OCI-LY1 (cell line): Measurements from ENCODE around the gene SEC16A.

Experiments used
- CTCF ChIP-seq: fragments of 200-600 bp; sonication (generic), shearing (Covaris generic); IDR thresholded peaks from 2 replicates; pipeline ENCODE4 v1.5.1; 2017; ENCODE audit warnings: mild to moderate bottlenecking, antibody characterized with exemption, low read length, moderate library complexity, mixed read lengths
- EZH2 ChIP-seq: fragments of 200-600 bp; sonication (generic), shearing (Covaris generic); IDR thresholded peaks from 2 replicates; pipeline ENCODE4 v1.8.0; 2017; ENCODE audit warnings: borderline replicate concordance, mixed run types, mild to moderate bottlenecking, antibody characterized with exemption, low read length, moderate library complexity, mixed read lengths

DNA sequence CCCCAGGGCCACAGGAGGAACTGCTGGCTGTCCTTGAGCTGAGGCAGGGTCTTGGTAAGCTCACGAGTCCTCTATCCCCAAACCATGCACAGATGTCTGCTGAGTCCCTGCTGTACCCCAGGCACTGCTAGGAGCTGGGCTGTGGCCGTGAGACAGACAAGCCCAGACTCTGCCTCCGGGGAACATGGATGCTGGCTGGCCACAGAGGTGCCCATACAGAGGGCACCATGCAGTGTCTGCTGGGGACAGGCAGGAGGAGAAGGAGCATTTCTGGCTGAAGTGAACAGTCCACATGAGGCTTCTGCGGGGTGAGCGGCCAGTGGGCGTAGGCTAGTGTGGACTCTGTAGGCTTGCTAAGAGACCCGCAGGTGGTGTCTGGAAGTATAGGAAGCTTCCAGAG lies 4.8 kb upstream of the SEC16A start:
- TF ChIP-seq CTCF (no peak), EZH2 (no peak)
